ENCODE measurements around the gene VAV1. TPM values are rescaled to one million over a fixed set of nuclear protein-coding genes. Genes with fewer than 3 reads are reported as not detected.
A peak's percentile ranks its signal among the peaks of the same experiment; 100 is the strongest.

The VAV1 gene
- total and polyA plus RNA-seq, 2 of the 13 experiments (the other 11 are each of a cell fraction or from before 2014, with no cell fraction given): not detected

GRCh38 chr19:6723108-6723618, 49.3 kb upstream of the VAV1 start (continued):
- TF ChIP-seq MED8 (CRISPR knock-in tag; IDR thresholded peaks at IDR 0.05; ENCODE audit: insufficient replicate concordance): peak; percentile 76
- TF ChIP-seq MEIS1 (CRISPR knock-in tag; IDR thresholded peaks at IDR 0.05; ENCODE audit: borderline replicate concordance): no peak
- TF ChIP-seq ZNF792 (CRISPR knock-in tag; IDR thresholded peaks at IDR 0.05): 0 out of 2 replicates have a peak, but pooled peaks have one; percentile 64
- peak; percentile 29; the same call in 1 of the 2 replicates for TF ChIP-seq ZNF644 (CRISPR knock-in tag; IDR thresholded peaks at IDR 0.05; ENCODE audit: low read depth)
- peak; percentile 80 for TF ChIP-seq ZNF331 (CRISPR knock-in tag; IDR thresholded peaks at IDR 0.05)
- TF ChIP-seq, protein P1, sequence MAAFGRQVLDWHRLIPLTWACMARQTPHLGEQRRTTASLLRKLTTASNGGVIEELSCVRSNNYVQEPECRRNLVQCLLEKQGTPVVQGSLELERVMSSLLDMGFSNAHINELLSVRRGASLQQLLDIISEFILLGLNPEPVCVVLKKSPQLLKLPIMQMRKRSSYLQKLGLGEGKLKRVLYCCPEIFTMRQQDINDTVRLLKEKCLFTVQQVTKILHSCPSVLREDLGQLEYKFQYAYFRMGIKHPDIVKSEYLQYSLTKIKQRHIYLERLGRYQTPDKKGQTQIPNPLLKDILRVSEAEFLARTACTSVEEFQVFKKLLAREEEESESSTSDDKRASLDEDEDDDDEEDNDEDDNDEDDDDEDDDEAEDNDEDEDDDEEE (CRISPR knock-in tag; IDR thresholded peaks at IDR 0.05): 0 out of 2 replicates have a peak, but pooled peaks have one; percentile 50
- TF ChIP-seq, protein P2, sequence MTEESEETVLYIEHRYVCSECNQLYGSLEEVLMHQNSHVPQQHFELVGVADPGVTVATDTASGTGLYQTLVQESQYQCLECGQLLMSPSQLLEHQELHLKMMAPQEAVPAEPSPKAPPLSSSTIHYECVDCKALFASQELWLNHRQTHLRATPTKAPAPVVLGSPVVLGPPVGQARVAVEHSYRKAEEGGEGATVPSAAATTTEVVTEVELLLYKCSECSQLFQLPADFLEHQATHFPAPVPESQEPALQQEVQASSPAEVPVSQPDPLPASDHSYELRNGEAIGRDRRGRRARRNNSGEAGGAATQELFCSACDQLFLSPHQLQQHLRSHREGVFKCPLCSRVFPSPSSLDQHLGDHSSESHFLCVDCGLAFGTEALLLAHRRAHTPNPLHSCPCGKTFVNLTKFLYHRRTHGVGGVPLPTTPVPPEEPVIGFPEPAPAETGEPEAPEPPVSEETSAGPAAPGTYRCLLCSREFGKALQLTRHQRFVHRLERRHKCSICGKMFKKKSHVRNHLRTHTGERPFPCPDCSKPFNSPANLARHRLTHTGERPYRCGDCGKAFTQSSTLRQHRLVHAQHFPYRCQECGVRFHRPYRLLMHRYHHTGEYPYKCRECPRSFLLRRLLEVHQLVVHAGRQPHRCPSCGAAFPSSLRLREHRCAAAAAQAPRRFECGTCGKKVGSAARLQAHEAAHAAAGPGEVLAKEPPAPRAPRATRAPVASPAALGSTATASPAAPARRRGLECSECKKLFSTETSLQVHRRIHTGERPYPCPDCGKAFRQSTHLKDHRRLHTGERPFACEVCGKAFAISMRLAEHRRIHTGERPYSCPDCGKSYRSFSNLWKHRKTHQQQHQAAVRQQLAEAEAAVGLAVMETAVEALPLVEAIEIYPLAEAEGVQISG (CRISPR knock-in tag; IDR thresholded peaks at IDR 0.05): peak; percentile 43
- TF ChIP-seq ZNF670 (CRISPR knock-in tag; IDR thresholded peaks at IDR 0.05; ENCODE audit: borderline replicate concordance): 0 out of 2 replicates have a peak, but pooled peaks have one; percentile 40
- peak; percentile 58; the same call in 1 of the 2 replicates for TF ChIP-seq ZNF766 (CRISPR knock-in tag; IDR thresholded peaks at IDR 0.05; ENCODE audit: borderline replicate concordance)
- TF ChIP-seq, protein P3, sequence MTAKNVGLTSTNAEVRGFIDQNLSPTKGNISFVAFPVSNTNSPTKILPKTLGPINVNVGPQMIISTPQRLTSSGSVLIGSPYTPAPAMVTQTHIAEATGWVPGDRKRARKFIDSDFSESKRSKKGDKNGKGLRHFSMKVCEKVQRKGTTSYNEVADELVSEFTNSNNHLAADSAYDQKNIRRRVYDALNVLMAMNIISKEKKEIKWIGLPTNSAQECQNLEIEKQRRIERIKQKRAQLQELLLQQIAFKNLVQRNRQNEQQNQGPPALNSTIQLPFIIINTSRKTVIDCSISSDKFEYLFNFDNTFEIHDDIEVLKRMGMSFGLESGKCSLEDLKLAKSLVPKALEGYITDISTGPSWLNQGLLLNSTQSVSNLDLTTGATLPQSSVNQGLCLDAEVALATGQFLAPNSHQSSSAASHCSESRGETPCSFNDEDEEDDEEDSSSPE (CRISPR knock-in tag; IDR thresholded peaks at IDR 0.05): peak; percentile 37; the same call in 1 of the 2 replicates
- peak; percentile 53 for TF ChIP-seq SOX13 (IDR thresholded peaks at IDR 0.05)
- peak in 1 of 2 experiments; percentile 90; a peak in 2 of 4 replicates for TF ChIP-seq SOX13 (CRISPR knock-in tag; conservative IDR thresholded peaks at IDR 0.05 in 1 of 2, IDR thresholded peaks at IDR 0.05 in 1 of 2)
- no peak for TF ChIP-seq ZFP41 (CRISPR knock-in tag; IDR thresholded peaks at IDR 0.05; ENCODE audit: borderline replicate concordance)
- TF ChIP-seq ZBTB38 (CRISPR knock-in tag; IDR thresholded peaks at IDR 0.05): 0 out of 2 replicates have a peak, but pooled peaks have one; percentile 16
- TF ChIP-seq ZNF547 (CRISPR knock-in tag; IDR thresholded peaks at IDR 0.05): no peak
- TF ChIP-seq TEAD3 (CRISPR knock-in tag; optimal IDR thresholded peaks at IDR 0.05; ENCODE audit: borderline replicate concordance): peak; percentile 91
- TF ChIP-seq THRA (CRISPR knock-in tag; IDR thresholded peaks at IDR 0.05; ENCODE audit: borderline replicate concordance): peak; percentile 95
- TF ChIP-seq ZNF335 (CRISPR knock-in tag; IDR thresholded peaks at IDR 0.05): peak; percentile 22; the same call in 1 of the 2 replicates
- peak; percentile 48 for TF ChIP-seq ZEB1 (IDR thresholded peaks at IDR 0.05; ENCODE audit: insufficient replicate concordance, low read depth)
- TF ChIP-seq ZNF788 (CRISPR knock-in tag; IDR thresholded peaks at IDR 0.05; ENCODE audit: borderline replicate concordance): peak; percentile 79; the same call in 1 of the 2 replicates
- TF ChIP-seq, protein P4, sequence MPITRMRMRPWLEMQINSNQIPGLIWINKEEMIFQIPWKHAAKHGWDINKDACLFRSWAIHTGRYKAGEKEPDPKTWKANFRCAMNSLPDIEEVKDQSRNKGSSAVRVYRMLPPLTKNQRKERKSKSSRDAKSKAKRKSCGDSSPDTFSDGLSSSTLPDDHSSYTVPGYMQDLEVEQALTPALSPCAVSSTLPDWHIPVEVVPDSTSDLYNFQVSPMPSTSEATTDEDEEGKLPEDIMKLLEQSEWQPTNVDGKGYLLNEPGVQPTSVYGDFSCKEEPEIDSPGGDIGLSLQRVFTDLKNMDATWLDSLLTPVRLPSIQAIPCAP (CRISPR knock-in tag; IDR thresholded peaks at IDR 0.05; ENCODE audit: low read depth): no peak
- TF ChIP-seq, protein P5, sequence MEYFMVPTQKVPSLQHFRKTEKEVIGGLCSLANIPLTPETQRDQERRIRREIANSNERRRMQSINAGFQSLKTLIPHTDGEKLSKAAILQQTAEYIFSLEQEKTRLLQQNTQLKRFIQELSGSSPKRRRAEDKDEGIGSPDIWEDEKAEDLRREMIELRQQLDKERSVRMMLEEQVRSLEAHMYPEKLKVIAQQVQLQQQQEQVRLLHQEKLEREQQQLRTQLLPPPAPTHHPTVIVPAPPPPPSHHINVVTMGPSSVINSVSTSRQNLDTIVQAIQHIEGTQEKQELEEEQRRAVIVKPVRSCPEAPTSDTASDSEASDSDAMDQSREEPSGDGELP (IDR thresholded peaks at IDR 0.05; ENCODE audit: borderline replicate concordance, low read depth): peak; percentile 9; the same call in 1 of the 2 replicates
